Left lung (tissue), 10 donors: ENCODE data around the gene BST1. TPM values are rescaled to one million over a fixed set of nuclear protein-coding genes. Genes with fewer than 3 reads are reported as not detected.

Source experiments
- ATAC-seq: fragments of 200-7000 bp; cut with Tn5 transposase; one replicate; pipeline ENCODE4 v1.9.1; 2020; ENCODE audit warnings: moderate library complexity
- DNase-seq, 4 donors: peaks; one replicate each; pipeline ENCODE4 v3.0.0-alpha.2; 2013 to 2020
- H3K27ac ChIP-seq, 2 donors: fragments of 200-600 bp; sonication (generic) in 1 of 2; one replicate each; pipeline versions ENCODE4 v1.5.0 to v1.8.0; 2020 to 2021
- H3K27me3 ChIP-seq, 2 donors: fragments of 200-600 bp; sonication (generic) in 1 of 2; one replicate each; pipeline versions ENCODE4 v1.5.0 to v1.8.0; 2020 to 2021
- H3K36me3 ChIP-seq, 2 donors: fragments of 200-600 bp; sonication (generic) in 1 of 2; one replicate each; pipeline versions ENCODE4 v1.5.0 to v1.8.0; 2020 to 2021
- H3K4me1 ChIP-seq, 2 donors: fragments of 200-600 bp; one replicate each; pipeline ENCODE4 v1.8.0; 2021
- H3K4me3 ChIP-seq, 2 donors: fragments of 200-600 bp; sonication (generic) in 1 of 2; one replicate each; pipeline versions ENCODE4 v1.5.0 to v1.8.0; 2020 to 2021; ENCODE audit warnings: mild to moderate bottlenecking in 1 of 2
- H3K9me3 ChIP-seq, 2 donors: fragments of 200-600 bp; sonication (generic) in 1 of 2; one replicate each; pipeline versions ENCODE4 v1.5.0 to v1.8.0; 2020 to 2021
- CTCF ChIP-seq, 2 donors: fragments of 200-600 bp; sonication (generic) in 1 of 2; IDR thresholded peaks; one replicate each; pipeline versions ENCODE4 v1.5.0 to v1.8.0; 2021; ENCODE audit warnings: antibody characterized with exemption in 2 of 2
- intact Hi-C, 2 donors: fragments of 100-400 bp; cut with DNase I; formaldehyde crosslinking; loops; one replicate each; pipeline versions ENCODE4 v1.11.2 to v1.14.2; 2022
- polyA plus RNA-seq, 6 donors: library from polyadenylated mRNA; unstranded; fragments of 120-200 nt; gene quantifications; one replicate each; pipeline ENCODE4 v1.2.1, GENCODE V29; 2013; ENCODE audit not compliant: insufficient read length in 6 of 6
- total RNA-seq, 2 donors: library from RNA; stranded (reverse); fragmentation: NEBNext Ultra II Directional; extraction: Animal tissue kit (Norgen Biotek cat#: 25700); gene quantifications; one replicate each; pipeline ENCODE4 v1.2.1, GENCODE V29; 2021
- donor health status: DM: no; HTN: yes; CAD: no.
- donor health status: DM: no; HTN: no; CAD: no.

BST1 gene
- total and polyA plus RNA-seq, 8 donors, result 3.3 to 20.8 (median 4.2) TPM

DNA sequence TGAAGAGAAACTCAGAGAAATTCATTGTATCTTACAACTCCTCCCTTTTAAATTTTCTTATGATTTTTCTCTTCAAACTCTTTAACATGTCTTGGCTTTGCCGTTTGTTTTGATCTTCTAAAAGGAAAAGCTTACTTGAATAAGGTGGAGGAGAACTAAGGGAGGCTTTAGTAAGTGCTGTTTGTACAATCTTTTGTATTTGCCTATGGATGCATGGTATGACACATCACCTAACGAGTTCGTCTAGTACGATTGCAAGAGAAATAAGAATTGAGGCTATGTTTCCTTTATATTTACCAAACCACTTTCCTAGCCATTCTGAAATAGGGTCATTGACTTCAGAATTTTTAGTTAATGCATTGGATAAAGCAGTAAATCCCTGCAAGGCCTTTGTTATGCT is 8.4 kb upstream of the BST1 start:
- DNase-seq, result no peak
- Histone ChIP-seq H3K9me3 (no peaks in the 10 kb centered on the region), H3K27ac (no peak overlapping the region), H3K4me3 (no peak overlapping the region), H3K36me3 (no peaks in the 10 kb centered on the region), H3K4me1 (peaks cover 0 to 39% of the 10 kb centered on the region in 2 donors), H3K27me3 (no peaks in the 10 kb centered on the region)
- ATAC-seq, result no peak
- intact Hi-C loops, result no loop called here
- no peak for TF ChIP-seq CTCF (IDR thresholded peaks at IDR 0.05)

DNA sequence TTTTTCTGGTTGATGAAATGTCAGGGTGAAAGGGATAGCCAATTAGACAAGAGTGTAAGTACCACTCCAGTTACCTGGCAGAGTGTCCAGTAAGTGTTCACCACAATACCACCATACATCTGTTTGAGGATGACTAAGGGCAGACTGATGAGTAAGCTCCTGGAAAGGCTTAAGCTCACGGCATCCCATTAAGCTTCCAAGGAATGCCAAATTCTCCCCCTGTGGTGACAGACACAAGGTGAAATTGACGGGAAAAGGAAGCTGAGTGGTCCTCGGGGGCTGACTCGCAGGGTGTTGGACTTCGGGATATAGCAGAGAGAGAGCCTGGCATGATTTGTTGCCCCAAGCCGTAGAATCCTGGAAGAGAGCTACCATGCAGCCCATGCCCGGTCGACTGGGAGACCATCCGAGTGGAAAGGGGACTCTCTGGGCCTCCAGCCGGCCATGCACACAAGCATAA is 7.6 kb upstream of the BST1 start:
- DNase-seq (no peak), ATAC-seq (peak; percentile 39)
- intact Hi-C loops, result no loop called here
- H3K36me3 ChIP-seq, result no peaks in the 10 kb centered on the region
- peaks cover 0 to 32% of the 10 kb centered on the region in 2 donors for H3K4me1 ChIP-seq
- TF ChIP-seq CTCF (IDR thresholded peaks at IDR 0.05), result no peak
- H3K27me3 ChIP-seq, result no peaks in the 10 kb centered on the region
- no peaks in the 10 kb centered on the region for H3K9me3 ChIP-seq
- no peak overlapping the region for H3K27ac ChIP-seq
- H3K4me3 ChIP-seq, result no peak overlapping the region

DNA sequence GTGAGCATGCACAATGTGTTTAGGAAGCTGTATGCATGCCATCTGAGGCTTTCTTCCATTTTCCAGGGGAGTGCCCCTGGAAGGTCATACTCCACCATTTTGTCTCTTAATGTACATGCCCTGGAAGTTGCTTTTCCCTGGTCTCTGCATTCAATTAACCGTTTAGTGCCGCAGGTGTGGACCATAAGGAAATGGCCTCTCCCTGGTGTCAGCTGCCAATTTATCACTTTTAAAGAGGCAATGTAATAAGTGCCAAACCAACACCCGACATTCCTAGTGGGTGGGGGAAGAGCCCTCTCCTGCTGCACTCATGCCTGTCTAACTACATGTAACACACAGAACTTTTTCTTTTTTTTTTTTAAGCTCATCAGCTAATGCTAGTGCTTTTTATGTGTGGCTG is 7.1 kb upstream of the BST1 start:
- no peak overlapping the region for H3K27ac ChIP-seq
- peaks cover 0 to 28% of the 10 kb centered on the region in 2 donors for H3K4me1 ChIP-seq
- intact Hi-C loops, result no loop called here
- H3K36me3 ChIP-seq, result no peaks in the 10 kb centered on the region
- no peak for TF ChIP-seq CTCF (IDR thresholded peaks at IDR 0.05)
- no peaks in the 10 kb centered on the region for H3K27me3 ChIP-seq
- H3K4me3 ChIP-seq, result no peak overlapping the region
- DNase-seq (no peak), ATAC-seq (no peak)
- H3K9me3 ChIP-seq, result no peaks in the 10 kb centered on the region

DNA sequence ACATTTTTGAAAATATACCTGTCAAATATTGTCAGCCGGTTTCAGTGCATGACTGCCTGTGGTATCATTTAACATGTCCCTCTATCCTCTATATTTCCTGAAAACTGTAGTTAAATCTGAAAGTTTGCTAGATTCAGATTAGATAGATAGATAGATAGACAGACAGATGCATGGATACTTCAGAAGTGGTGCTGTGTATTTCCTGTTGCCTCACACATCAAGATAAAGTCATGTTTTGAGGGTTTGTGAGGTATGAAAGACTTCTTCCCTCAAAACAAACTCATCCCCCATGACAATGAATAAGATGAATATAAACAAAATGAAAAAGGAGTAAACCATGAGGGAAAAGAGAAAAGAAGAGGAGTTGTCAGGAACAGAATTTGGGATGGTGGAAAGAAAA is 6.0 kb upstream of the BST1 start:
- Histone ChIP-seq H3K36me3 (no peaks in the 10 kb centered on the region), H3K4me3 (no peak overlapping the region), H3K9me3 (no peaks in the 10 kb centered on the region), H3K4me1 (peaks cover 0 to 25% of the 10 kb centered on the region in 2 donors), H3K27me3 (no peaks in the 10 kb centered on the region), H3K27ac (peak overlapping the region in 1 of 2 donors; percentile 38)
- DNase-seq, result no peak
- ATAC-seq, result no peak
- intact Hi-C loops, result no loop called here
- TF ChIP-seq CTCF (IDR thresholded peaks at IDR 0.05), result no peak

GRCh38 chr4:15703439-15703838 is 574 bp downstream of the BST1 start:
- TF ChIP-seq CTCF (IDR thresholded peaks at IDR 0.05), result no peak
- intact Hi-C loops, result no loop called here
- peak overlapping the region in 1 of 2 donors; percentile 87 for H3K27ac ChIP-seq
- DNase-seq (no peak), ATAC-seq (no peak)
- H3K4me1 ChIP-seq, result peaks cover 4 to 24% of the 10 kb centered on the region in 2 donors
- no peaks in the 10 kb centered on the region for H3K9me3 ChIP-seq
- H3K36me3 ChIP-seq, result no peaks in the 10 kb centered on the region
- H3K27me3 ChIP-seq, result peaks cover 0 to 9% of the 10 kb centered on the region in 2 donors
- H3K4me3 ChIP-seq, result peak overlapping the region in 1 of 2 donors; percentile 44
